Lower lobe of right lung (tissue), 2 donors: ENCODE results near the gene SLC44A2. TPM values are rescaled to one million over a fixed set of nuclear protein-coding genes. Genes with fewer than 3 reads are reported as not detected.
A peak's percentile ranks its signal among the peaks of the same experiment; 100 is the strongest.

Source experiments
- ATAC-seq, 2 donors: fragments of 200-7000 bp; cut with Tn5 transposase; one replicate each; pipeline ENCODE4 v1.9.1; 2020 to 2022; ENCODE audit warnings: mild to moderate bottlenecking in 2 of 2, moderate library complexity in 2 of 2
- DNase-seq: peaks from one replicate; pipeline ENCODE4 v3.0.0-alpha.2; 2020
- H3K27ac ChIP-seq: fragments of 200-600 bp; one replicate; pipeline ENCODE4 v1.8.0; 2022
- H3K27me3 ChIP-seq: fragments of 200-600 bp; one replicate; pipeline ENCODE4 v1.8.0; 2022; ENCODE audit warnings: low read depth
- H3K36me3 ChIP-seq: fragments of 200-600 bp; one replicate; pipeline ENCODE4 v1.8.0; 2022; ENCODE audit warnings: mild to moderate bottlenecking
- H3K4me1 ChIP-seq: fragments of 200-600 bp; one replicate; pipeline ENCODE4 v1.8.0; 2022
- H3K4me3 ChIP-seq: fragments of 200-600 bp; one replicate; pipeline ENCODE4 v1.8.0; 2022; ENCODE audit warnings: mild to moderate bottlenecking
- H3K9me3 ChIP-seq: fragments of 200-600 bp; one replicate; pipeline ENCODE4 v1.8.0; 2022
- intact Hi-C: fragments of 100-400 bp; cut with DNase I; formaldehyde crosslinking; loops from one replicate; pipeline ENCODE4 v1.11.0; 2022
- total RNA-seq: library from RNA; stranded (reverse); fragmentation: NEBNext Ultra II Directional; extraction: Animal tissue kit (Norgen Biotek cat#: 25700); gene quantifications from one replicate; pipeline ENCODE4 v1.2.1, GENCODE V29; 2021
- TF ChIP-seq, protein P1 (sequence below): fragments of 200-600 bp; IDR thresholded peaks from one replicate; pipeline ENCODE4 v1.8.0; 2022; ENCODE audit warnings: antibody characterized with exemption, mild to moderate bottlenecking
- donor health status: DM: no; HTN: yes; CAD: no; lungs with severe emphysema.

The SLC44A2 gene
- total RNA-seq, 1 donor from 2014 or later, result 256 TPM

DNA sequence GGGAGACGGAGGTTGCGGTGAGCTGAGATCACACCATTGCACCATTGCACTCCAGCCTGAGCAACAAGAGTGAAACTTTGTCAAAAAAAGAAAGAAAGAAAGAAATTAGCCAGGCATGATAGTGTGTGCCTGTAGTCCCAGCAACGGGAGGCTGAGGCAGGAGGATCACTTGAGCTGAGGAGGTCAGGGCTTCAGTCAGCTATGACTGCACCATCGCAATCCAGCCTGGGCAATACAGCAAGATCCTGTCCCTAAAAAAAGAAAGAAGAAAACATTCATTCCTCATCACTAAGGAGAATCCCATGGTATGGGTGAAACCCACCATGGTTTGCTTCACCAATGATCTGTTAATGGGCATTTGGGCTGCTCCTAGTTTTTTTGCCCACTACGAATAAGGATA is 25.2 kb upstream of the SLC44A2 start:
- TF ChIP-seq, protein P1, sequence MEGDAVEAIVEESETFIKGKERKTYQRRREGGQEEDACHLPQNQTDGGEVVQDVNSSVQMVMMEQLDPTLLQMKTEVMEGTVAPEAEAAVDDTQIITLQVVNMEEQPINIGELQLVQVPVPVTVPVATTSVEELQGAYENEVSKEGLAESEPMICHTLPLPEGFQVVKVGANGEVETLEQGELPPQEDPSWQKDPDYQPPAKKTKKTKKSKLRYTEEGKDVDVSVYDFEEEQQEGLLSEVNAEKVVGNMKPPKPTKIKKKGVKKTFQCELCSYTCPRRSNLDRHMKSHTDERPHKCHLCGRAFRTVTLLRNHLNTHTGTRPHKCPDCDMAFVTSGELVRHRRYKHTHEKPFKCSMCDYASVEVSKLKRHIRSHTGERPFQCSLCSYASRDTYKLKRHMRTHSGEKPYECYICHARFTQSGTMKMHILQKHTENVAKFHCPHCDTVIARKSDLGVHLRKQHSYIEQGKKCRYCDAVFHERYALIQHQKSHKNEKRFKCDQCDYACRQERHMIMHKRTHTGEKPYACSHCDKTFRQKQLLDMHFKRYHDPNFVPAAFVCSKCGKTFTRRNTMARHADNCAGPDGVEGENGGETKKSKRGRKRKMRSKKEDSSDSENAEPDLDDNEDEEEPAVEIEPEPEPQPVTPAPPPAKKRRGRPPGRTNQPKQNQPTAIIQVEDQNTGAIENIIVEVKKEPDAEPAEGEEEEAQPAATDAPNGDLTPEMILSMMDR, result no peak
- no peaks in the 10 kb centered on the region for H3K27me3 ChIP-seq
- DNase-seq, result no peak
- H3K36me3 ChIP-seq, result no peaks in the 10 kb centered on the region
- no peaks in the 10 kb centered on the region for H3K9me3 ChIP-seq
- intact Hi-C loops, result no loop called here
- H3K27ac ChIP-seq, result no peak overlapping the region
- H3K4me3 ChIP-seq, result no peak overlapping the region
- peaks cover 46% of the 10 kb centered on the region for H3K4me1 ChIP-seq
- ATAC-seq, result no peak

DNA sequence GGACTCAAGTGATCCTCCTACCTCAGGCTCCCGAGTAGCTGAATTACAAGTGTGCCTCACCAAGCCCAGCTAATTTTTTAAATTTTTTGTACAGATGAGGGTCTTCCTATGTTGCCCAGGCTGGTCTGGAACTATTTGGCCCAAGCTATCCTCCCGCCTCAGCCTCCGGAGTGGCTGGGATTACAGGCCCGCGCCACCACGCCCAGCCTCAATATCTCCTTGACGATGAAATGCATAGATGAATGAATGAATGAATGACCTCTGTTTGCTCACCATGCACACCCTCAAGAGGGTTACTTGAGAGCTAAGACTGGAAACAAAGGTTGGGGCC is 23.4 kb upstream of the SLC44A2 start:
- Histone ChIP-seq H3K4me1 (peaks cover 49% of the 10 kb centered on the region), H3K36me3 (no peaks in the 10 kb centered on the region), H3K27me3 (no peaks in the 10 kb centered on the region), H3K27ac (no peak overlapping the region), H3K4me3 (peak overlapping the region; percentile 99), H3K9me3 (no peaks in the 10 kb centered on the region)
- no peak for DNase-seq
- no peak for ATAC-seq
- intact Hi-C loops, result no loop called here
- TF ChIP-seq, protein P1, result no peak

DNA sequence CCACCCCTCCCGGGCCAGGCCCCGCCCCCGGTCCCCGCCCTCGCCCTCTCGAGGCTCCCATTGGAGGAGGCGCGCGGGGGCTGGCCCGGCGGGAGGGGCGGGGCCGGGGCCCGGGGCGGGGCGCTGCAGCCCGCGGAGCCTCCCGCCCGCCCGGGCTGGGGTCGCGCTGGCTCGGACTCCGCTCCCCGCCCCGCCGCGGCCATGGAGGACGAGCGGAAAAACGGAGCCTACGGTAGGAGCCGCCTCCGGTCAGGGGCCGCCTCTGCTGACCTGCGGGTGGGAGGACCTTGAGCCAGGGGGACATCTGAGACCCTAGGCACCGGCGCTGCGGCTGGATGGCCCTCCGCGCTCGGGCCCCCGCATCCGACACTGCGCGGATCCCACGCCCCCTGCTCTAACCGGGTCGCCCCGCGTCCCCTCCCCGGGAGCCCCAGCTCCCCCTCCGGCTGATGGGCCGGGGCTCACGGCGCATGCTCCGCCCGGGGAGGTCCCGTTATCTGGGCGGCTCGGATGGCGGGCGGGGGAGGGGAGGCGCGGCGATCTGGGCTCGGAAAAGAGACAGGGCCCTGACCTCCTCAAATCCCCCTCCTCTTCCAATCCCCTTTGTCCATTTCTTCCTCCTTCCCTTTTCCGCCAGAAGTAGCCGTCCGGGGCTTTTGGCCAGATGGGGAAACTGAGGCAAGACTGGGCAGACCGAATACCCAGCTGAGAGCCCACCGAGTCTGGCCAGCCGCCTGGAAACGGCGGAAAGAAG is 22.8 kb upstream of the SLC44A2 start:
- H3K27ac ChIP-seq, result peak overlapping the region; percentile 96
- H3K27me3 ChIP-seq, result no peaks in the 10 kb centered on the region
- intact Hi-C loops, result no loop called here
- TF ChIP-seq, protein P1, result no peak
- H3K9me3 ChIP-seq, result no peaks in the 10 kb centered on the region
- H3K4me3 ChIP-seq, result peak overlapping the region; percentile 99
- peaks cover 44% of the 10 kb centered on the region for H3K4me1 ChIP-seq
- H3K36me3 ChIP-seq, result no peaks in the 10 kb centered on the region
- DNase-seq (peak; percentile 88), ATAC-seq (peak; percentile 95 to 96)

DNA sequence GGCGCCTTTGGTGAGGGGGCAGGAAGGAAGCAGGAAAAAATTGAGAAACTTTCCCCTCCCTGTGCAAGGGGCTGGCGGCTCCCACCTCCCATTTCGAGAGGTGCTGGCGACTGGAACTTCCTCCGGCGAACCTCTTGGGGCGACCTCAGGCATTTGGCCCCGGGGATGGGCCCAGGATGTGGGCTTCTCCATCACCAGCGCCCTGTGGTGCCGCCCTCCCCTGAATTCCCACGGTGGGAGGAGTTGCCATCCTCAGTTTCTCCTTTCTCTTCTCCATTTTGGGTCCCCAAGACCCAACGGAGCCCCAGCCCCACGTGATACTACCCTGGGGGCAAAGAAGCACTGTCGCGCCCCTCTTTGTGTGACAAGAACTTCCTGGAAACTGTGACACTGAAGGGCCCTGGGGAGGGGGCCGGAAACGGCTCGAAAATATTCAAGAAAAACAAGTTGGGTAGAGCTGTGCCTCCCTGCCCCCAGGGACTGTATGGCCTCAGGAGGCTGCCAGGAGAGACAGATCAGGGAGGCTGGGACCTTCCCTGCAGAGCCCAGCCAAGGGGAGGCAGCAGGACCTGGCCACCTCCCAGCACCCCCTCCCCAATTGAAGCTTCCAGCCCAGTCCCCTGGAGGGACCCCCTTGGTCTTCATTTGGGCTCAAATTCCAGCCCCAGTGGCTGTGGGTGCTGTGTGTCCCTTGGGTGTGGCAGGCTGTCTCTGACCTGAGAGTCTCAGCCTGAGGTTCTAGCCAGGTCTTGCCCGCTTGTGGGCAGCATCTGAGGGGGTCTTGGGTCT is 22.1 kb upstream of the SLC44A2 start:
- H3K4me3 ChIP-seq, result peak overlapping the region; percentile 99
- peak; percentile 46 to 69 for ATAC-seq
- H3K36me3 ChIP-seq, result no peaks in the 10 kb centered on the region
- no peaks in the 10 kb centered on the region for H3K9me3 ChIP-seq
- H3K27me3 ChIP-seq, result no peaks in the 10 kb centered on the region
- peaks cover 44% of the 10 kb centered on the region for H3K4me1 ChIP-seq
- DNase-seq, result peak; percentile 70
- intact Hi-C loops, result no loop called here
- TF ChIP-seq, protein P1, result no peak
- peak overlapping the region; percentile 96 for H3K27ac ChIP-seq

DNA sequence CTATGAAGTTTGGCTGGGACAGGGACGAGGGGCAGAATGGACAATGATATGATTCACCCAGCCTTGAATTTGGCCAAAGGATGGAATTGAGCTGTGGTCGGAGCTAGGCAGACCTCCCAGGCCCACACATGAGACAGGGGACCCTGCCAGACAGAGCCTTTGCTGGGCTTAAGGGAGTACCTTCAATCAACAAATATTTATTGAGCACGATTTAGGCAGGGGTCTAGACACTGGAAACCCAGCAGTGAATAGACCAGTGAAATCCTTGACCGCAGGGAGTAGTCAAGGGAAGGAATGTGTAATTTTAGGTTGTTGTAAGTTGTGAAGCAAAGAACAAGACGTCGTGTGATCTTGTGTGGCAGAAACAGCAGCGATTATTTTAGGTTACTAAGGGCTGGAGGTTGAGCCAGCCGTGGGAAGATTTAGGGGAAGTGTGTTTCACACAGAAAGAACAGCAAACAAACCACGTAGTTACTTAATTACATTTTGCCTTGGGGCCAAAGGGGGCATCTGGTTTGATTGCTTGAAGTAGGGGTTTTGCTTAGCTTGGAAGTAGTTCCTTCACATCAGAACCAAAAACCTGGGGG is 21.4 kb upstream of the SLC44A2 start:
- Histone ChIP-seq H3K27ac (peak overlapping the region; percentile 96), H3K9me3 (no peaks in the 10 kb centered on the region), H3K27me3 (no peaks in the 10 kb centered on the region), H3K4me1 (peaks cover 44% of the 10 kb centered on the region), H3K36me3 (no peaks in the 10 kb centered on the region), H3K4me3 (peak overlapping the region; percentile 99)
- TF ChIP-seq, protein P1, result no peak
- ATAC-seq, result peak; percentile 63 to 64
- no peak for DNase-seq
- intact Hi-C loops, result no loop called here
